NCI-H2227 treated with DMSO at 0.1 percent for 48 hours (cell line): ENCODE results near the gene SLC15A3.

Experiments
- DNase-seq: peaks from one replicate; lab custom pipeline; 2025; lab: John Stamatoyannopoulos, UW

The SLC15A3 gene

GRCh38 chr11:60945295-60945667 is 6.7 kb downstream of the SLC15A3 start:
- DNase-seq = no peak

DNA sequence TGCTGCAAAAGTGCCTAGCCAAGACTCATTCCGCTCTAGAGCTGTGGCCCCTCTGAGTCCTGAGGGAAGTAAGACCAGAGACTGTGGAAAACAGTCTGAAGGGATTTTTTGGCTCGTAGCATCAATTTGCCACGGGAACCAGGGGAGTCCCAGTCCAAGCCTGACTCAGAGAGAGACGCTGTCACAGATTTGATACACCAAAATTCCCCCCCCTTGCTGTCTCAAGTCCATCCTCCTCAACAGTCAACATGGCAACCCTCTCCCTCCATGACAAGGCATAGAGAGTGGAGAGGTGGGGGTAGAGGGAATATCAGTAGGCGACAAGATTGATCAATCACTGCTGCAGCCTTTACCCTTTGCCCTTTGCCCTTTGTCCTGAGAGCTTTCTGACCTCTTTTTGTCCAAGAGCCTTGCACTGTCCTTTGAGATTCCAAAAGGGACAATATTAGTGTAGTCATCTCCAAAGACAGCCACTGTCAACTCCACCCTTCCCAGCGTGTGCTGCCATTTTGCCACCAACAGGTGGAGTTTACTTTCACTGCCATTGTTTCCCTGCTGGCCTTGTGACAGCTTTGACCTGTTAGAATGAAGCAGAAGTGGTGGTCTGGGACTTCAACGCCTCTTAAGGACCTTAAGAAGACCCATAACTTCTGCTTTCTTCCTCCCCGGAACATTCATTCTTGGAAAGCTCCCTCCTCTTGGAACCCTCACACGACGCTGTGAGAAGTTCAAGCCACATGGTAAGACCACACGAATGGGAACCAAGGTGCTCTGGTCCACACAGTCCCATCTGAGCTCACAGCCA is 7.3 kb downstream of the SLC15A3 start:
- DNase-seq = no peak

DNA sequence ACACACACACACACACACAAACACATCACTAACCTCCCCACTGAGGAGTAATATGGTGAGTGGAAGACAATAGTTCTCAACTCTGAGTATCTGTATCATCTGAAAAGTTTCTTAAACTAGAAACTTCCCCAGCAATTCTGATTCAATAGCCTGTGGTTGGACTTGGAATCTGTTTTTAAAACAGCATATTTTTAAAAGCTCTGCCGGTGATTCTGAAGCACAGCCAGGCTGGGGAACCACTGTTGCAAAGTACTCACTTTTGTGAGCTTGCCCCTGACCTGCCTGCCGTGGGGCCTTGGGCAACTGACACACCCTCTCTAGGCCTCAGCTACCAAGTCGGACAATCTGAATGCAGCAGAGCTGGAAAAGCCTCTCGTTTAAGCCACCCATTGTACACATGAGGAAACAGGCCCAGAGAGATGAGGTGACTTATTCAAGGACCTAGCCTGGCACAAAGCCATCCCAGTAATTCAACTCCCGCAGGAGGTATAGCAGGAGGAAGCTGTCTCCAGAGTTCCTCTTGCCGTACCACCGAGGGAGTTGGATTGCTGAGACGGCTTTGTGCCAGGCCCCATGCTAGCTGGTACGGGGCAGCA is 8.9 kb downstream of the SLC15A3 start:
- DNase-seq = no peak

GRCh38 chr11:60942219-60942618 is 9.8 kb downstream of the SLC15A3 start:
- no peak for DNase-seq

GRCh38 chr11:60941371-60942119 is 10.4 kb downstream of the SLC15A3 start:
- no peak for DNase-seq

GRCh38 chr11:60939855-60940254 is 12.1 kb downstream of the SLC15A3 start:
- DNase-seq = no peak

DNA sequence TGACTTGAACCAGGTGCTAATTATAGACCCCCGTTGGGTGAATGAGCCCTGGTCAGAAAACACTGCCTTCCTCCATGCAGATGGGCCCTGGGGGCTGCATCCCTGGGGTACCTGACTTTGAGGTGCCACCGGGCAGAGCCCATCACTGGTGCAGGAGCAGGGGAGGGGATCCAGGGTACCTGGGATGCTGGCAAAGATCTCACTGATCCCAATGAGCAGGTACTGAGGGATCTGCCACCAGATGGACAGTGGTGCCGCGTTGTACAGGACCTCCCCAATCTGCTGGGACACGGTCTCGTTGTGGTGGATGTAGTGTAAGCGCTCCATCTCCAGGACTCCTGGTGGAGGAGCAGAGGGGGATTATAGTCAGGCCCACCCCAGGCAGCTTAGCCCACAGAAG is 12.7 kb downstream of the SLC15A3 start:
- DNase-seq = no peak

DNA sequence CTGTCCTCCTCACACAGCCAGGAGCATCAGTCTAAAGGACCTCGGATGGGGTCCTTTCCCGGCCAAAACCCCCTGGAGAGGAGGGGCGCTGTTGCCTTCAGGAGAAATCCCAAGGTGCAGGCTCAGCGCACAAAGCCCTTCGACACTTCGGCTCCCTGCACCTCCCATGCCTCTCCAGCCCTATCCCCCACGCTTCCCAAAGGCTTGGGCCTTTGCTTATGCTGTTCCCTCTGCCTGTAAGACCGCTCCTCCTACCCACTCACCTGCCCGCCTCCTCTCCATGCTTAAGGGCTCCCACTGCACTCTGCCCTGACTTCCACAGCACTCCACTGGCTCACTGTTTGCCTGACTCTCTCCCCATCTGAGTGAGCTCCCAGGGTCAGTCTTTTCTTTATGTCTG is 13.5 kb downstream of the SLC15A3 start:
- DNase-seq = no peak

- no peak for DNase-seq
Observed at GRCh38 chr11:60937811-60938210, 14.2 kb downstream of the SLC15A3 start.

DNA sequence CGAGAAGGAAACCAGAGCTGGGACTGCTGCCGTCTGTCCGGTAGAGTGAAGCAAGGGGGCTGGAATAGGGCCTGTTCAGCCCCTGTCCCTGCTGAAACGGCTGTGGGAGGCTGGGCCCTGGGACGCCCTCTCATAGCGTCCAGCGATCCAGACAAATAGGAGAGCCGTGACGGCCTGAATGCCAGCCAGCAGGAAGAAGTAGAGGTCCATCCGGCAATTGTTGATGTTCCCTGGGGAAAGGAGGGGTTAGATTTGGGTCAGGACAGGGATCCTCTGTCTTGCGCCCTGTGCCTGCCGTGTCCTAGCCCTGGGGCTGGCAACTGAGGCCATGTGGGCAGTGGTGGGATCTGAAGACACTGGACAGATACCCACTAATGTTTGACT is 14.8 kb downstream of the SLC15A3 start:
- DNase-seq = no peak

- DNase-seq = no peak
Observed at GRCh38 chr11:60936467-60937143, 15.4 kb downstream of the SLC15A3 start.

DNA sequence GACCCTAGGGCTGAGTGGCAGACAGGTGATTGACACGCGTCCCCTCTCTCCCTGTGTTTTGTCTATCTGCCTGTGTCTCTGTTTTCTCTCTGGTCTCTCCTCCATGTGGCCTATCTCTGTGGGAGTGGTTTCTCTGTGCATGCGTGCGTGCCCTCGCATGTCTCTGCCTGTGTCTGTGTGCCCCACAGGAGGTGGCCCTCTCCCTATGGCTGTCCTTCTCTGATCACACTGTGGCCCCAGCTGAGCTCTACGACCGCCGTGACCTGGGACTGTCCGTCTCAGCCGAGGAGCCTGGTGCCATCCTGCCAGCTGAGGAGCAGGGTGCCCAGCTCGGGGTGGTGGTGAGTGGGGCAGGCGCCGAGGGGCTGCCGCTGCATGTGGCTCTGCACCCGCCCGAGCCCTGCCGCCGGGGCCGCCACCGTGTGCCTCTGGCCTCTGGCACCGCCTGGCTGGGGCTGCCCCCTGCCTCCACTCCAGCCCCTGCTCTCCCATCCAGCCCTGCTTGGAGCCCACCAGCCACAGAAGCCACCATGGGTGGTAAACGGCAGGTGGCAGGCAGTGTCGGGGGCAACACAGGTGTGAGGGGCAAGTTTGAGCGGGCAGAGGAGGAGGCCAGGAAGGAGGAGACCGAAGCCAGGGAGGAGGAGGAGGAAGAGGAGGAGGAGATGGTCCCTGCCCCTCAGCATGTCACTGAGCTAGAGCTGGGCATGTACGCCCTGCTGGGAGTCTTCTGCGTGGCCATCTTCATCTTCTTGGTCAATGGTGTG is 16.1 kb downstream of the SLC15A3 start:
- DNase-seq = no peak

DNA sequence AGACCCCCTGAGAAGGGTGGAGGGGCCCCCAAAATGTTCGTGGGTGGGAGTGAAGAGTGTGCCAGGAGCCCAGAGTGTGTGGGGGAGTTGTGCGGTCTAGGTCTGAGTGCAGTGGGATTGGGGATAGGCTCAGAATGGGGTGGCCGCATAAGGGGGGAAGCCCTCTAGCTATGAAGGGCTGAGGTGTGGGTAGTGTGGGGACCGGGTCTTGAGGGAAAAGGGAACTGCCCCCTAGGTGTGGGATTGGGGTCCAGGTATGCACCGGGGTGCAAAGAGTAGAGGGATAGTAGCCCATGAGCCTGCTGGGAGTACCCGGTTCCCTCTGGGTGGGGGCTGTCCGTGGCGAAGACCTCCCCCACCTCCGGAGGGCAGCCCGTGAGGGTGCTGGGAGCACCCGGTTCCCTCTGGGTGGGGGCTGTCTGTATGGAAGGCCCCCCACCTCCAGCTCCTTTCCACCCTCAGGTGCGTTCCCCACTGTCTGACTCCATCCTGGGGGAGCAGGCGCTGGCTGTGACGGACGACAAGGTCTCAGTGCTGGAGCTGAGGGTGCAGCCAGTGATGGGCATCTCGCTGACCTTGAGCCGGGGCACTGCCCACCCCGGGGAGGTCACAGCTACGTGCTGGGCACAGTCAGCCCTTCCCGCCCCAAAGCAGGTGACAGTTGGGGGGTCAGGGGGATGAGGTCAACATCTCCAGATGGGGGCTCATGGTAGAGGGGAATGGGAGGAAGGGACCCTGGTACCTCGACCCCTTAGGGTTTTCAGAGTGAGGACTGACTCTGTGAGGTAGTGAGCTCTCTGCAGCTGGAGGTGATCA is 17.0 kb downstream of the SLC15A3 start:
- no peak for DNase-seq

- DNase-seq = no peak
Observed at GRCh38 chr11:60934124-60934789, 17.7 kb downstream of the SLC15A3 start.

DNA sequence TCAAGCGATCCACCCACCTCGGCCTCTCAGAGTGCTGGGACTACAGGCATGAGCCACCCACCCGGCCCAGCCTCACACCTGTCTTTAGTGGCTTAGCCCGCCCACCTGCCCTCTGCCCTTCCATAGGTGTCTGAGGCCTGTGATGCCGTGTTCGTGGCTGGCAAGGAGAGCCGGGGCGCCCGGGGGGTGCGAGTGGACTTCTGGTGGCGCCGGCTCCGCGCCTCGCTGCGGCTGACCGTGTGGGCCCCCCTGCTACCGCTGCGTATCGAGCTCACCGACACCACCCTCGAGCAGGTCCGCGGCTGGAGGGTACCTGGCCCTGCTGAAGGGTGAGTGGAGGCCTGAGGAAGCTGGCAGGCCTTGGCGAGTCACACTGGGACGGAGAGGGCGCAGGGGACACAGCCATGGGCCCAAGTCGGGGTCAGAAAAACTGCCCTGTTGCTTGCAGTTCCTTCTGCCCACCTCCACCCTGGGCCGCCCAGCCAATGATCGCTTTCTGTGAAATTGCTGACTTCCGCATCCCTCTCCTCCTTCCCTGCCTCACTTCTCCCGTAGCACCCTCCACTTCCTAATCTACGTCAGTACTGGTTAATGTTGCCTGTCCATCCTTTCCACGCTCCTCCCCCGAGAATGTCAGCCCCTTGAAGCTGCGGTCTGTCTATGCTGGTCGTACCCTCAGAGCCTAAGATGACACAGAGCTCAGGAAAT is 18.4 kb downstream of the SLC15A3 start:
- no peak for DNase-seq

- DNase-seq = no peak
Observed at GRCh38 chr11:60932605-60933356, 19.2 kb downstream of the SLC15A3 start.

DNA sequence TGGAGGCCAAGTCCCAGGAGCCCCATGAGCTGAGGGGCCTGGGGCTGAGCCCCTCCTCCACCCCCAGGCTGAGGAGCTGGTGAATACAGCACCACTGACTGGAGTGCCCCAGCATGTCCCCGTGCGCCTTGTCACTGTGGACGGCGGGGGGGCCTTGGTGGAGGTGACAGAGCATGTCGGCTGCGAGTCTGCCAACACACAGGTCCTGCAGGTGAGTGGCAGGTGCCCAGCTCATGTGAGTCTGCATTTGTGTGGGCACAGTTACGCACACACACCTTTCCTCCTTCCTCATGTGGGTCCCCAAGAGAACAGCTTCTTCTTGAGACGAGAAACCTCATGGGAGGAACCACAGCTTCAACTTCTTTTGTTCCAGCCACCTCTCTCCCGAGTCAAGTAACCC is 20.1 kb downstream of the SLC15A3 start:
- DNase-seq = no peak

DNA sequence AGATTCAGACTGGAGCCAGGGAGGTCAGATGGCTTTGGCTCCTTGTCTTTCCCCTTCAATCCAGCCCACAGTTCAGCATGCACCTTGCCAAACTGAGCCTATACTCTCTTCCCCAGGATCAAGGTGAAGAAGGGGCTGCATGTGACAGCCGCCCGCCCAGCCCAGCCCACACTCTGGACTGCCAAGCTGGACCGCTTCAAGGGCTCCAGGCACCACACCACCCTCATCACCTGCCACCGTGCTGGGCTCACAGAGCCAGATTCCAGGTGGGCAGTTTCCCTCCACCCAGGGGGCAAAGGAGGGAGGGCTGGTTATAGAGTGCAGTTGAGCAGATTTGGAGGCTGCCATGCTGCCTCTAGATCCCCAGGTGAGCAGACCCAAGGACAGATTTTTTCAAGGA is 21.6 kb downstream of the SLC15A3 start:
- no peak for DNase-seq

DNA sequence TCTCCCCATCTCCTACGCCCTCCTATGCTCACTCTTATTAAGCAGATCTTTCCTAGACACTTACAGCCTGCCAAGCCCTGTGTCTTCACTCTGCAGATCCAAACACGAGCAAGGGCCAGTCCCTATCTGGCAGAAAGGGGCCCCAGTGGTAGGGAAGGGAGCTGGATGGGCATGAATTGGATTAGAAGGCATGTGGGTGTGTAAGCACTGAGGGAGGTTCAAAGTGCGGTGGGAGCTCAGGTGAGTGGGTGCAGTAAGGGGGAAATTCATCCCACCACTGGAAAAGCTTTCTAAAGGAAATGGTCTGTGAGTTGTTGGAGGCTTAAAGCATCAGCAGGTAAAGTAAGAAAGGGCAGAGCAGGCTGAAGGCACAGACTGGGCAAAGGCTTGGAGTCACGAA is 22.2 kb downstream of the SLC15A3 start:
- no peak for DNase-seq
